GM19193 (cell line): ENCODE measurements around the gene PIAS3.

Experiments used
- POLR2A ChIP-seq: IDR thresholded peaks from 4 replicates; pipeline ENCODE4 v1.6.1; 2011; ENCODE audit not compliant: insufficient read depth, insufficient read length; ENCODE audit errors: extremely low read depth

PIAS3 gene

DNA sequence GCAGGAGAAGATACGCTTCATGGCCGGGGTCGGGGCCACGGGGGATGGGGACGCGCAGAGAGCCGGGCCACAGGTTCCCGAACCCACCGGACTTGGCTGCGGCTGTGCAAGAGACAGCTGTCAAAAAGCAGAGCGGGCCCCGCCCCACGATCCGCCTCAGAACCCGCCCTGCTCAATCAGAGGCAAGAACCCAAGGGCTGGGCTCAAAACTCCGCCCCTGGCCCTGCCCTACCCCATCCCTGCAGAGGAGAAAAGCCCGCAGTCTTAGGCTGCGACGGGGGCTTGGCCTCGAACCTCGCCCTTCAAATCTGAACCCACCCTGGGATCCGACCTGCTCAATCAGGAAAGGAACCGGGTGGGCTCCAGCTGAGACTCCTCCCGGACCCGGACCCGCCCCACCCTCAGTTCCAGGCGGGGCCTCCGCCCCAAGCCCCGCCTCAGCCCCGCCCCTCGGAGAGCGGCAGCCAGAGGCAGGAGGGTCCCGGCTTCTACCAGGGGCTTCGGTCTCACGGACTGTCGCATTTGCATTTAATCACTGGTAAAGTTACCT, 26.9 kb upstream of the PIAS3 start, which contains the start of gene ANKRD35:
Gene ANKRD35 (minus strand): TSS at position 129 of the 550 bp plus-strand sequence. CDS start 108 bp downstream, at position 21.
- TF ChIP-seq POLR2A: no peak

DNA sequence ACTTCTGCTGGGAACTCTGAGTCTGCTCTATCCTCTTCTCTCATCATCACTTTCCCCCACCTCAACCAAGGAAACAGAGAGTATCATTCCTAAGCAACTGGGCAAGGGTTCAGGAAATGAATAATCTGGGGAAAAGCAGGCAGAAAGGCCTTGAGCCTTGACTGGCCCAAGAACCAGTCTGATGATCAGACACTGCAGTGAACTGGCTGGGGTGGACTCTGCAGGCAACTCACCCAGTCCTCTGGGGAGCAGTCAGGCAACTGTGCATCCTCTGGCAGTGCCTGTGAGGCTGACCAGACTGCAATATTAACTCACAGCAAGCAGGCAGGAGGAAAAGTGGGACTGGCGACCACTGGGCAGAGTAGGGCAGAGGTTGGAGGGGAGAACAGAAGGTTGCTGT, 25.8 kb upstream of the PIAS3 start:
- TF ChIP-seq POLR2A: no peak

DNA sequence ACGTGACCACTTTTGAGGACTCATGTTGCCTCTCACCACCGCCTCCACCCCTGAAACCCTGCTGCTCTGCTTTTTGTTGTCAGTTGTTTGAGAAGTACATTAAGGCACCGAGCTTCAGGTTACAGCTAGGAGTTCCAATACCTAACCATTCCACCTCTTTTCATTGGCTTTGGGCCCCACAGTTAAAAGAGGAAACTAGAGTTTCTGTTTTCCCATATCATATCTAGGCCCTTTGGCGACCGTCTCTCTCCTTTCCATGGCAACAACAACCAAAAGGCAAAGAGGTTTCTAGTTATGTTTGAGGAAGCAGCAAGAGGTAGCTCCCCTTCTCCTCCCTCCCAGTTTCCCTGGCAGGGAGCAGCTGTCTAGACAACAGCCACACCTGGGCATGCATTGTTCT, 20.9 kb upstream of the PIAS3 start:
- no peak for TF ChIP-seq POLR2A

DNA sequence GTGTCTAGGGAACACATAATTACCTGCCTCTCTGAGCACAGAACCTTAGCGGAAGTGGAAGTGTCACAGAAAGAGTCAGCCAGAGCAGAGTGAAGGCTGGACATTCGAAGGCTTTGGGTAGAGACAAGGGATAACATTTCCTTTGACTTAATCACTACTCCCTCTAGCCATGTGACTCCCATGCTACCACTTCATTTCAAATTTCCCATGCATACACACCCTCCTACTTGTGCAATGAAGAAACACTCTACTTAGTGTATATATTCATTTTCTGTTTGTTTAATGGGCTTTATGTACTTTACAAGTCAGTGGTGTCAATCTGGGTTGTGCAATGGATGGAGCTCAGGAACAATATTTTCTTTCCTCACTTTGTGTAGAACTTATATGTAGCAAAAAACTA, 19.8 kb upstream of the PIAS3 start:
- no peak for TF ChIP-seq POLR2A

DNA sequence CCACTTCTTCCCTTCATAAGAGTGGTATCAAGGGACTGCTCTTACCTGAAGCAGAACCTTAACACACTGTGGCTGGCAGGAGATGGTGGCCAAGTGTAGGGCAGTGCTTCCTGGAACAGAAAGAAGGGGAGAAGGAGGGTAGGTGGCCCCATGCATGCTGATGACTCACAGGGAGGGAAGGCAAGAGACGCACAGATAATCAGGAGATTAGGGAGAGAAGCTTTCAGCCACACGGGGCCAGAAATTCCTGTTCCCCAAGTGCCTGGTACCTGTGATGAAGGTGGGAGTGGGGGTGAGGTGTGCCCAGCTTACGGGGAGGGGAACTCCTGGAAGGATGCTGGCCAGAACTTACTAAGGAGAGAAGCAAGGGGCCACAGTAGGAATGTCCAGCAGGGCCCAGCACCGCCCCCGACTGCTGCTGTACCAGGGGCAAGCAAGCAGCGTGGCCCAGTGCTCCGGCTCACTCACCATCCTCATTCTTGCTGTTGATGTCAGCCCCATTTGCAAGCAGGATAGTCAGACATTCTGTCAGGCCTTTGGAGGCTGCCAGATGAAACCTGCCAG, 19.1 kb upstream of the PIAS3 start:
- TF ChIP-seq POLR2A: no peak

DNA sequence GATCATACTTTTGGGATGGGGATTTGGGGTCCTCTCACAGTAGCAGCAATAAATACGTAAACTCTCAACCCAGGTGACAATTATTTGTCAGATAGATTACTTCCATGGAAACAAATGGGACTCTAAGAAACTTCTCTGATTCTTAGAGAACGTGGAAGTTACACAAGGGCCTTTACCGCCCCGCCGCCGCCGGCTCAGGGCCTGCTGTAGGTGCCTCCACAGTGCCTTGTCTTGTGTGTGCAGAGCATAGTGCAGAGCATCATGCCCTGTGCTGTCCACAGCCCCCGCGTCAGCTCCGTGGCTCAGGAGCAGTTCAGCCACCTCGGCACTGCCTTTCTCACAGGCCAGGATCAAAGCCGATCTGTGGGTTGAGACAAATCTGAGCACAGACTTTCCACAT, 15.8 kb upstream of the PIAS3 start:
- TF ChIP-seq POLR2A: no peak

DNA sequence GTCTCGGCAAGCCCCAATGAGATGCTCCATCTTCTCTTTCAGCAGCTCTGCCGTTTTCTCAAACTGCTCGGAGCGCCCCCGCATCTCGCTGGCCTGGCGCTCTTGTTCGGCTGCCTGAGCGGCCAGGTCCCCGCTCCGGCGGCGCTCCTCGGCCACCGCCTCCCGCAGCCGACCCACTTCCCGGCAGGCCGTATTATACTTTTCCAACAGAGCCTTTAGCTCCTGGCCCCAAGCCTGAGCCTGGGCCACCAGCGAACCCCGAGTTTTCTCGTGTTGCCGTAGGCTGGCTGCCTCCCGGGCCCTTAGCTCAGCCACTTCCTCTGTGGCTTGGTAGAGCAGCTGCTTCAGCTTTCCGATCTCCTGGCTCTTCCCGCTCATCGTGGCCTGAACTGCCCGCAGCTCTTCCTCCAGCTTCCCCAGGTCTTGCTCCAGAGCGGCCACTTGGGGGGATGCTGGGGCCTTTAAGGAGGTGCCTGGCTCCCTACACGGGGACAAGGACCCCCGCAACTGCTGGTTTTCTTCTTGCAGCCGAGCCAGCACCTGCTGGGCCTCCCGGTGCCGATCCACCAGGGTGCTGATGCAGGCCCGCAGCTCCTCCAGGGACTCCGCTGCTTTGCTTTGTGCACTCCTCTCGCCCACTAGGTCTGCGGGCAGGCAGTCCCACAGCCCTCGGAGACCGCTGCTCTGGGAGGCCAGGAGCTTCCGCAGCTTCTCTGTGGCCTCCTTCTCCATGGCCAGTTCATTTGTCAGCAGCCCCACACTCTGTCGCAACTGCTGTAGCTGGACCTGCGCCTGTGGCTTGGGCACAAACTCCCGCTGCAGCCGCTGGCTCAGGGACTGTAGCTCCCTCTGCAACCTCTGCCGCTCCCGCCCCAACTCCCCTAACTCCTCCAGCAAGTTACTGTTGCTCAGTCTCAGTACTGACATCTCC, 13.4 kb upstream of the PIAS3 start:
- peak; percentile 16 for TF ChIP-seq POLR2A

DNA sequence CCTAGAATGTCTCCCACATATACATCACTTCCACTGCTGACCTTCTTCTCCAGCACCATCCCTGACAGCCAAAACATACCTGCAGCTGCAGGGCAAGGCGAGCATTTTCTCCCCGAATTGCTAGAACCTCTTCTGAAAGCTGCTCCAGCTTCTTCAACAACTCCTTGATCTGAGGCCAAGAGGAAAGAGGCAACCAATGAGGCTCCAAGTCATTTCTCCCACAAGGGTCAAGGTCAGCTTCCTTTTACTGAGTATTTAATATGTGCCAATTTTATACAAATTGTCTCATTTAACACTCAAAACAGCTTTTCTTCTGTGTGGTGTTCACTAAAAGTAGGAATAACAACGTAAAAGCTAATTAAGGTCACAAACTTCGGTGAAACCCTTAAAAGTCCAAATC, 9.4 kb upstream of the PIAS3 start:
- TF ChIP-seq POLR2A: no peak

DNA sequence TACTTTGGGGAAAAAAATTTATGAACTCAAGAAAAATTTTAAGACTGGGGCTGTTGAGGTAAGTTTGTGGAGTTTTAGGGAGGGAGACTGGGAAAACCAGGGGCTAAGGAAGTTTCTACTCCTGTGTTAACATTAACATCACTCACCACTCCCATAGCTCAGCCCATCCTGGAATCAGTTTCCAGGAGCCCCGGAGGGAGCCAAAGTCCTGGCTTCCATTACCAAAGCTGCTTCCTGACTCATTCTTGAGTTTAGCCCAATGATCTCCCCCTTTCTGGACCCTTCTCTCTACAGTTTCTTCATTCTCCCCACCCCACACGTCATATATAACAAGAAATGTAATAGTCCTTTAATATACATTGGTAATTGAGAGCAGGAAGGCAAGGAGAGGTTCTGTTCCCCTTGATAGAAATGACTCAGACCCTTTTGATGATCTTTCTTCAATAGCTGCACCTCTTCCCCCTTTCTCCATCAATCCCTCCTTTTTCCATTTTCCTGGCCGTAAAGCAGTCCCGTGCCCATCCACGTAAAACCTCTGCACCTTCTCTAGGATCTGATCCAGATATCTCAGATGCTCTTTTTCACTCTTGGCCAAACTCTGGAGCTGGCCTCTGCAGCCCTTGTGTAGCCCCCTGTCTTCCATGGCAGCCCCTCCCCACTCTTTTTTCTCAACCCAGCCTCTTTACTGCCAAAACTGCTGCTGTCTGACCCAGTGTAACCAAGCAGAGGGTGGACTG, 4.6 kb upstream of the PIAS3 start:
- TF ChIP-seq POLR2A: no peak

DNA sequence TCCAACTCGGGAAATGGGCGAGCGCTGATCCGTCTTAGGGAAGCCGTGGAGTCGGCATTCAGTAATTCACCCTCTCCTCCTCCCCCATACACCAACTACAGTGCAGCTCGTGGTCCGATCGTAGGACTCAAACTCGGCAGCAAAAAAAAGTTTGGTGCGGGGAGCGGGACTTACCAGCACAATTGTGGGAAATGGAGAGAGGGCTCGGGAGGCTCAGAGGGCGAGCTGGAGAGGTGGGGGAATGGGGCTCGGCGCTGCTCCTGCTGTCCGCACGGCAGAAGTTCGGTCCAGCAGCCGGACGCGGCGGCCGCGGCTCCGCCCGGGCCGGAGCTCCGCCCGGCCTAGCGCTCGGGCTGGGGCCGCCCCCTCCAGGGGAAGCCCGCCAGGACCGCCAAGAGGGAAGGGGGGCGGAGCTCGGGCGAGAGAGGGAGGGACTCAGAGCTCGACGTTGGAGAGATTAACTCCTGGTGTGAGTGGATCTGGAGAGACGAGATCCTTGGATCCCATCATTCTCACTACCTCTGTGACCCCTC, 676 bp upstream of the PIAS3 start:
- peak; percentile 45 for TF ChIP-seq POLR2A

DNA sequence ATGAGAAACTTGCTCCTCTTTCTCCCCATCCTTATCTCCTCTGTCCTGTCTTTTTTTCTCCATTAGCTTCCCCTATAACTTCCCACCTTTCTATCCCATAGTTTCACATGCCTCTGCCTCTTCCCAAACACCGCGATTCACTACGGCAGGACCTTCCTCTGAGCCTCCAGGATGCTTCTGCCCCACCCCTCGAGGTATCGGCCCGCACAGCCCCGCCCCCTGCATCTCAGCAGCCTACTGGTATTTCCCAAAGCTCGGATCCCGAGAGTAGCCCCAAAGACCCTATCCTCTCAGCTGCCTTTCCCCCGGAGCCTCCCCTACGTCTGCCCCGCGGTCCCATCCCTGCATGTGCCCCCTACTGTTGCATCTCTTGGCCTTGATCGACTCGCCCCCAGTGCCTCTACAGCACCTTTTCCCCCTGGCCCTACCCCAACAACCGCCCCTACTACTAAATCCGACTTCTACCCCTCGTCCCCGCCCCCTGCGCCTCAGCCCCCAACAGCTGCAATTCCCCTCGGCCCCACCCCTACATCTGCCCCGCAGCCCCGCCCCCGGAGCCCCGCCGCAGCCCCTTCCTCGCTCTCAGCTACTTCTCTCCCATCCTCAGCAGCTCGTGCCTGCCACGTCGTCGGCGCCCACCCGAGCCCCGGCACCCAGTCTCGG, 512 bp downstream of the PIAS3 start:
- TF ChIP-seq POLR2A: no peak

DNA sequence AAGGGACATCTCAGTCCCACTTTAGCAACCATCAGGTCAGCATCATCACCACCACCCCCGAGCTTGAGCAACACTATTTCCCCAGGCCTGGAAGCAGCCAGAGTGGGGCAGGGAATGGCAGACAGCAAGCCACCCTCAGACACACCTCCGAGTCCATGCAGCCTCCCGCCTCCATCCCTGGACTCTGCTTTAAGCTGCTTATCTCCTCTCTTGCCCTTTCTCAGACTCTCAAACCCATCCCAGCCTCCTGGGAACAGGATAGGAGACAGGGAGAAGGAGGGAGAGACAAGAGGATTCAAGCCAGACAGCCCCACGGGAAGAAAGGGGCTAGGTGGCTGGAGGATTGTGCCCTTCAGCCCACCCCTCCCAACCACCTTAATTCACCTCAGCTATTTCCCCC, 1.7 kb downstream of the PIAS3 start:
- TF ChIP-seq POLR2A: no peak

DNA sequence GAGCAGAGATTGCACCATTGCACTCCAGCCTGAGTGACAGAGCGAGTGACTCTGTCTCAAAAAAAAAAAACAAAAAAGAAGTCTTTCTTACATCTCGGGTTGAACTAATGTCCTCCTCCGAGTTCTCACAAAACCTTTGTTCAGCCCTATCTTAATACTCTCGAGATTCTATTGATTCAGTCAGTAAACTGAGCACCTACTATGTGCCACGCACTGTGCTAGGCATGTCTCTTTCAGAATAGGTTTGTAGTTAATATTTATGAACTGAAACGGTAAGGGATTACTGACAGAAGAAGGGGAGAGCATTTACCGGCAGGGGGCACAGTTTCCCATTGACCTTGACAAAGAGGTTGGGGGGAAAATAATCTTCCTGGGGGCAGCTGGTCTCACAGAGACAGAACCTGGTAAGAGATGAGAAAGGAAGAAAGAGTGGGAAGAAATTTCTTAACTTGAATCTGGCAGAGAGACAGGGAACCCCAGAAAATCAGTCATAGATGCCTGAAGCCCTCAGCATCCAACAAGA, 3.4 kb downstream of the PIAS3 start:
- no peak for TF ChIP-seq POLR2A
